HG03342 (cell line): Measurements from ENCODE around the gene BCDIN3D.
"Not testable (repeated sequence)": the region's sequence is repeated elsewhere in the genome, so short reads cannot be mapped to it uniquely, and the experiment has no call there.

Experiments used
- ATAC-seq: cut with Tn5 transposase; IDR thresholded peaks from one replicate; pipeline ENCODE4 v1.9.1; 2021; ENCODE audit warnings: mild to moderate bottlenecking, moderate library complexity; ENCODE audit not compliant: unreplicated experiment

BCDIN3D gene, protein sequence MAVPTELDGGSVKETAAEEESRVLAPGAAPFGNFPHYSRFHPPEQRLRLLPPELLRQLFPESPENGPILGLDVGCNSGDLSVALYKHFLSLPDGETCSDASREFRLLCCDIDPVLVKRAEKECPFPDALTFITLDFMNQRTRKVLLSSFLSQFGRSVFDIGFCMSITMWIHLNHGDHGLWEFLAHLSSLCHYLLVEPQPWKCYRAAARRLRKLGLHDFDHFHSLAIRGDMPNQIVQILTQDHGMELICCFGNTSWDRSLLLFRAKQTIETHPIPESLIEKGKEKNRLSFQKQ

GRCh38 chr12:49842519-49843352 is at the start of gene BCDIN3D:
TSS of gene BCDIN3D (minus strand) at chr12:49843106. CDS start at chr12:49843087, 19 bp downstream.
- peak; percentile 85 for ATAC-seq

DNA sequence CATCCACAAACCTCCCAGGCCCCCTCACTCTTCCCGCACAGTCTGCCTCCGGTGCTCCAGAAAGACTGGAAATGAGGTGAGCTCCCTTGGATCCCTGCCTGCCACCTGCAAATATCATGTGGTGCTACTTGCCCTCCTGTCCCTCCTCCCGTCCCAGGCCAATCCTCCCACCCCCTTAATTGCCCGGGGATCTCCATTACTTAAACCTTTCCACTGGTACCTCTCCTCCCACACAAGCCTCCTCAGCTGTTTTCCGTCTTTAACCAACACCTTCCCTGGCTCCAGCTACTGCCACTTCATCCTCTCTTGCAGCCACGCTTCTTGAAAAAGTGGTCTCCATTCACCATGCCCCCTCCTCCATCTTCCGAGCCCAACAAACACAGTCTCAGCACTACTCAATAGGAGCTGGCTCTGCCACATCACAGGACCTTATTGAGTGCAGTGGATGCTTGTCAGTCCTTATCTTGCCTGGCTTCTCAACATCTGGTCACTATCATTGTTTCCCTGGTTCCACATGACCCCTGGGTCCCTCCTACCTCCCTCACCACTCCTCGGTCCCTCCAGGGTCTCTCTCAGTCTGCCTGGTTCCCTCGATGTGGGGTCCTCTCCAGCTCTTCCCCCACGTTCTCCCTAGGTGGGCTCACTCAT is 49.3 kb upstream of the BCDIN3D start:
- ATAC-seq, result no peak

GRCh38 chr12:49891476-49891875 is 48.6 kb upstream of the BCDIN3D start:
- no peak for ATAC-seq

- no peak for ATAC-seq
Observed at GRCh38 chr12:49891012-49891411, 48.1 kb upstream of the BCDIN3D start.

DNA sequence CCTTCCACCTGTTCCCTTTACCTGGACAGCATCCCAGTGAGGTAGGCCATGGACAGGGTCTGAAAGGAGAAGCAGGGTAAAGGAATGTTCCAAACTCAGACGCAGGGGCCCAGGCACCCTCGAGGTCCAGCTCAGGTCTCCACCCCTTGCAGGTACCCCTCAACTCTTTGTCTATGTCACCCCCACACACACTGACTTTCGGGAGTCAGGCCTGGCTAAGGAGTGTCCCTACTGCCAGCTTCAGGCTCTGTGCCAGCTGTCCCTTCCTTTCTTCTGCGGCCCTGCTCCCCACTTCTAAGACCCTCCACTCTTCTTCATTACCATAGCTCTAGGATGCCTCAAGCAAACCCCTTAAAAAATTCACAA is 47.2 kb upstream of the BCDIN3D start:
- ATAC-seq, result no peak

DNA sequence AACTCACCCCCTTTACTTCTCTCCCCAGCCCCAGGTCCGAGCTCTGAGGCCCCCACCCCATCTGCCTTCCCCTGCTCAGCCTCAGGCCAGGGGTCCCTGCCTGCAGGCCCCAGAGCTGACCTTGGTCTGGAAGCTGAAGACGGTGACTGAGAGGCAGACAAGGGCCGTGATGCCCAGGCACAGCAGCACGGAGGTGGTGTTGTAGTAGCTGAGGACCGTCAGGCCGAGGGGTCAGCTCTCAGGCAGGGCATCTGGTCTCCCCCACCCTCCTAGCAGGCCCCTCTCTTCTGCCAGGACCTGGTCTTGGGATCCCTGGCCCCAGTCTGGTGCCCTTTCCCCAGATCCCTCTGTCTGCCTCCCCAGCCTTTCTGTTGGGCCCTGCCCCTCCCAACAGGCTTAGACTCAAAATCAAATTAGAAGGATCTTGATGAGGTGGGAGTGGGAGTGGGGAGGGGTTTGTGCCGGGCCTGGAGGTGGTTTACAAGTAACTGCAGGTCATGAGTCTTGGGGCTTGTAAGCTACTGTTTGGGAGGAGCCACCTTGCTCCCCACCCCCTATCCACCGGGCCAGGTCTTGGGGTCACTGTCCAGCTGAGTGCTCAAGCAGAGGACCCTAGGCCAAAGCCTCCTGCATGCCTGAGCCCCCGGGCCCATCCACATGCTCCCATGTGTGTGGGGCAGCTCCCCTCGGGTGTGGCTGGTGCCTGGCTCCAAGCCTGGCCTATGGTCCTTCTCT is 46.6 kb upstream of the BCDIN3D start:
- no peak for ATAC-seq

DNA sequence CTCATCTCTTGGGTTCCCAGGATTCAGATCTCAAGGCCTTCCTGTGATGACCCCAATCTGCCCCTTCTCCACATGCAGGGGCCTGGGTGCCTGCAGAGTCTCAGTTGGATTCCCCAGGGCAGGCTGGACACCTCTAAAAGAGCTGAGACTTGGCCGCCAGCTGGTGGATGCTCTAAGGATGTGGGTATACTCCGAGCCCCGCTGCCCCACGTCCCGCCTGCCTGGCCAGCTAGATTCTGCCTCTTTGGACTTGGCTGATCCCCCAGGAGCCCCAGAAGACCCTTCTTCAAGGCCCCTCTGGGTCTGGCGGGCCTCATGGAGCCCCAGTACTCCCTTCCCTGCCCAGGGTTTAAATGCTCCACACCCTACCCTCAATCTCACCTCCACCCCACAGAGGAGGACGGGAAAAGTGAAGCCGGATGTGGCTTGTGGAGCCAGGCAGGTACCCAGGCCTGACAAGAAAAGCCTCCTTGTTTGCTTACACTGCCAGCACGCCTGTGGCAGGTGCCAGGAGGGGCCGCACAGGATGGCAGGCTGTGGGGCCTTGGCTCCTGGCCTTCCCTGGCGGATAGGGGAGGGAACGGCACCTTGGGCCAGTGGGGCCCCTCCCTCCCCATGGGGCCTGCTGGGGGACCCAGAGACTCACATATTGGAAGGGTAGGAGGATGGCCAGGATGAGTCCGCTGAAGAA is 45.7 kb upstream of the BCDIN3D start:
- no peak for ATAC-seq

GRCh38 chr12:49887536-49888401 is 44.9 kb upstream of the BCDIN3D start:
- no peak for ATAC-seq

- ATAC-seq, result no peak
Observed at GRCh38 chr12:49887091-49887490, 44.2 kb upstream of the BCDIN3D start.

- ATAC-seq, result no peak
Observed at GRCh38 chr12:49885663-49886461, 43.0 kb upstream of the BCDIN3D start.

- no peak for ATAC-seq
Observed at GRCh38 chr12:49885118-49885517, 42.2 kb upstream of the BCDIN3D start.

DNA sequence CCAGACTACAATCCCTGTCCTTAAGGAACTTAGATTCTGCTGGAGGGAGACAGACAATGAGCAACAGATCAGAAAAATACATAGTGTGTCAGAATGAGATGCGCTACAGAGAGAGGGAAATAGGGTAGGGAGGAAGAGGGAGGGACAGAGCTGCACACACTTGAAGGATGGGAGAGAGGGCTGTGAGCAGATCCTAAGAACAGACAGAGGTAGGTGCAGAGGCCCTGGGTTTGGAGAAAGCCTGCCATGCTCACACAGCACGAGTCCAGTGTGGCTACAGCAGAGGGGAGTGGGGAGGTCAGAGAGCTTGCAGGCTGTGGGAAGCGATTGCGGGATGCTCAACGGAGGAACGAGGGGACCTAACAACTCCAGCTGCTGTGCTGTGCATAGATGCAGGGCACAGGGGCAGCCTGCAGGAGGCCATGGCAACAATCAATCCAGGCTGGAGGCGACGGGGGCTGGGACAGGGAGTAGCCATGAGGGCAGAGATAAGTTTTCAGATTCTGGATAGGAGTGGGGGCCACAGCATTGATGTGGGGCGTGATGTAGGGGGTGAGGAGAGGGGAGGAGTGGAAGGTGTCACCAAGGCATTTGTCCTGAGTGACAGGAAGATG is 40.1 kb upstream of the BCDIN3D start:
- ATAC-seq, result no peak

DNA sequence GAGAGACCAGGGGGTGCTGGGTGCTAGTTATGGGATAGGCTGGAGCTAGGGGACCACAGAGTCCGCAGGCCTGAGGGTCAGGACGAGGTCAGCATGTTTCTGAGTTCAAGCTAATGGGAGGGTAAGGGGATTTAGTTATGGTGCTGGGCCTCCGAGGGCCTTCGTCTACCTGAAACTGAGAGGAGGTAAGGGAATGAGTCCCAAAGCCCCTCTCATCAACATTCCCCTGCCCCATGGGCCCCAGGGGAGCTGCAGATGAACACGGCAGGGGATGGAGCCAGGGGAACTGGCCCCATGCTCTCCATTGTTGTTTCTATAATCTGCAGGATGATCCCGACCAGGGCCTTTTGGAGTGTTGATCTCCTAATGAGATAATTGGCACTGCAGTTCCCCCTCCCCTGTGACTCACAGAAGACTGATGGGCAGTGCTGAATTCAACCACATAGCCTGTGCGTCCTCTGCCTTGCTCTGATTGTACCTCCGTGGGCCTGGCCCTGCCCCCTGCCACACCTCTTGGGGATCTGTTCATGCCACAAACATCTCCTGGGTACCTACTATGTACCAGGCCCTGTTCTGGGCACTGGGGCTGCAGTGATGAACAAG is 39.4 kb upstream of the BCDIN3D start:
- no peak for ATAC-seq

DNA sequence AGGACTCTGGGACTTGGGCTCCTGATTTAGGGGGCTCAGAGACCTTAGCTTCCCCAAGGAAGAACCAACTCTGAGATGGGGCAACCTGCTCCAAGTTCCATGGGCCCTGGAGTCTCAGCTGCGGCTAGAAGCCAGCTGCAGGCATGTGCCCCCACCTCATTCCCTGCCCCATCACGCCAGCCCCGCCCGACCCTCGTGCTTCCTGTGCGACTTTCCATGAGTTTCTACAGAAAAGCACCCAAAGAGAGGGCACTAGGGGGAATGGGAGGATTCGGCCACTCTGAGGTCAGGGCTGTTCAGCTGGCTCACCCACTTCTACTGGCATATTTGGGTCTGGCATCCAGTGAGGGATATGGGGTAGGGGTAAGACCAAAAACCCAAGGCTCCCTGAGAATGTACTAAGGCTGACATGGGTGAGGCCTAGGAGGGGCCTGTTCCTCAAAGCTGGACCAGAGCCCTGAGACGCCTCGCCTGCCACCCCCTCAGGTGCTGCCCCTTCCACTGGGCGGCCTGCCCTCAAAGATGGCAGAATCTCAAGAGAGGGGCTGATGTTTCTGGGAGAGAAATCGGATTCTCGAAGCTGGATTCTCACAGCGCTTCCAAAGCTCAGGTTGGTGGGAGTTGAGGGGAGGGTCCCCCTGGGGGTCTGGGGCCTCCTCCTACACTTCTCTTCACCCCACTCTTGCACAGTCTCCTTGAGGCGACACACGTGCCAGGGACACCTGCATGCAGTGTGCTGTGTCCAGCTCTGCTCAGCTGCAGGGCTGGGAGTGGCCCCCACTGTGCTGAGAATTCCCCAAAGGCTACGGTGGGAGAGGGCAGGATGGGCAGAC is 38.7 kb upstream of the BCDIN3D start:
- no peak for ATAC-seq

- no peak for ATAC-seq
Observed at GRCh38 chr12:49880756-49881414, 38.0 kb upstream of the BCDIN3D start.

DNA sequence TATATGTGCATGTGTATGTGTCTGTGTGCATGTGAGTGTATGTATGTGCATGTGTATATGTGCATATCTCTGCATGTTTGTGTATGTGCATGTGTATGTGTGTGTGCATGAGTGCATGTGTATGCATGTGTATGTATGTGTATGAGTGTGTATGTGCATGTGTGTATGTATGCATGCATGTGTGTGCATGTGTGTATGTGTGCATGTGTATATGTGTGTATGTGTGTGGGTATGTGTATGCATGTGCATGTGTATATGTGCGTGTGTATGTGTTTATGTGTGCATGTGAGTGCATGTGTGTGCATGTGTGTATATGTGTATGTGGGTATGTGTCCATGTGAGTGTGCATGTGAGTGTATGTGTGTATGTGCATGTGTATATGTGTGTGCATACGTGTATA is 36.2 kb upstream of the BCDIN3D start:
- not testable (repeated sequence) for ATAC-seq

DNA sequence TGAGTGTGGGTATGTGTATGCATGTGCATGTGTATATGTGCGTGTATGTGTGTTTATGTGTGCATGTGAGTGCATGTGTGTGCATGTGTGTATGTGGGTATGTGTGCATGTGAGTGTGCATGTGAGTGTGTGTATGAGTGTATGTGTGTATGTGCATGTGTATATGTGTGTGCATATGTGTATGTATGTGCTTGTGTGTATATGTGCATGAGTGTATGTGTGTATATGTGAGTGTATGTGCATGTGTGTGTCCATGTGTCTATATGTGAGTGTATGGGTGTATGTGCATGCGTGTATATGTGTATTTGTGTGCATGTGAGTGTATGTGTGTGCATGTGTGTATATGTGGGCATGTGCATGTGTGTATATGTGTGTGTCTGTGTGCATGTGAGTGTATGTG is 35.1 kb upstream of the BCDIN3D start:
- no peak for ATAC-seq
